ENCODE results near the gene EPGN.

GRCh38 chr4:74314944-74315343, 6.7 kb downstream of the EPGN start:
- TF ChIP-seq CTCF (IDR thresholded peaks at IDR 0.05; ENCODE audit: insufficient read depth, low read length) (no peak), REST (IDR thresholded peaks at IDR 0.05; ENCODE audit: insufficient replicate concordance, low read depth) (no peak), POLR2AphosphoS5 (IDR thresholded peaks at IDR 0.05; ENCODE audit: low read depth) (no peak), GABPA (IDR thresholded peaks at IDR 0.05; ENCODE audit: low read depth) (no peak), SPI1 (IDR thresholded peaks at IDR 0.05; ENCODE audit: borderline replicate concordance, low read depth) (no peak)
